ENCODE results near the gene SLC49A3. TPM values are rescaled to one million over a fixed set of nuclear protein-coding genes. Genes with fewer than 3 reads are reported as not detected.

Gene SLC49A3
- total RNA-seq, 1 donor = 3.9 TPM

DNA sequence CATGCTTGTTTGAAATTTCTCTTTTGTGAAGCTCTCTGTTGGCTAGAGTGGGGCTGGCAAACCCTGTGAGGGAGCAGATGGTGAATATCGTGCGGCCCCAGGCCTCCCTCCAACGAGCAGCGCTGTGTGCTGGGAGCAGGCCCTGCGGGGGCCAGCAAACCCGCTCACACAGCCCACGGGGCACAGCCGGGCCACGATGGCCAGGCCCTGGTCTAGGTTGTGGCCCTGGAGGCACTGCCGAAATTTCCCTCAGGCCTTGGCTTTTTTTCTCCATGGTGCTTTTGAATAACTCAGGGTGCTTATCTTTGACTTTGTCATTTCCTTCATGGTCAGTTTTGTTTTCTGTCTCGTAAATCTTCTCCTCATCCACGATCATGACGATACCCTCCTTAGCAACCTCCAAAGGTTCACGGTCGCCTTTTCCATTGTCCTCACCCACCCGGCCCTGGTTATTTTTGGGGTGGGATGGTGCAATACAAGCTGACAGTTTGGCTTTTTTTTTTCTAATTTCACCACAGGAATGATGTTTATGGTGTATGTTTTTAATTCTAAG lies 37.4 kb upstream of the SLC49A3 start:
- TF ChIP-seq, protein P1, sequence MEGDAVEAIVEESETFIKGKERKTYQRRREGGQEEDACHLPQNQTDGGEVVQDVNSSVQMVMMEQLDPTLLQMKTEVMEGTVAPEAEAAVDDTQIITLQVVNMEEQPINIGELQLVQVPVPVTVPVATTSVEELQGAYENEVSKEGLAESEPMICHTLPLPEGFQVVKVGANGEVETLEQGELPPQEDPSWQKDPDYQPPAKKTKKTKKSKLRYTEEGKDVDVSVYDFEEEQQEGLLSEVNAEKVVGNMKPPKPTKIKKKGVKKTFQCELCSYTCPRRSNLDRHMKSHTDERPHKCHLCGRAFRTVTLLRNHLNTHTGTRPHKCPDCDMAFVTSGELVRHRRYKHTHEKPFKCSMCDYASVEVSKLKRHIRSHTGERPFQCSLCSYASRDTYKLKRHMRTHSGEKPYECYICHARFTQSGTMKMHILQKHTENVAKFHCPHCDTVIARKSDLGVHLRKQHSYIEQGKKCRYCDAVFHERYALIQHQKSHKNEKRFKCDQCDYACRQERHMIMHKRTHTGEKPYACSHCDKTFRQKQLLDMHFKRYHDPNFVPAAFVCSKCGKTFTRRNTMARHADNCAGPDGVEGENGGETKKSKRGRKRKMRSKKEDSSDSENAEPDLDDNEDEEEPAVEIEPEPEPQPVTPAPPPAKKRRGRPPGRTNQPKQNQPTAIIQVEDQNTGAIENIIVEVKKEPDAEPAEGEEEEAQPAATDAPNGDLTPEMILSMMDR (IDR thresholded peaks at IDR 0.05; ENCODE audit: insufficient read depth, low read depth, low read length) = no peak
- H3K4me3 ChIP-seq (ENCODE audit: low read depth, low read length) = no peak overlapping the region
- peak; percentile 88 for DNase-seq (ENCODE audit: low read depth)

DNA sequence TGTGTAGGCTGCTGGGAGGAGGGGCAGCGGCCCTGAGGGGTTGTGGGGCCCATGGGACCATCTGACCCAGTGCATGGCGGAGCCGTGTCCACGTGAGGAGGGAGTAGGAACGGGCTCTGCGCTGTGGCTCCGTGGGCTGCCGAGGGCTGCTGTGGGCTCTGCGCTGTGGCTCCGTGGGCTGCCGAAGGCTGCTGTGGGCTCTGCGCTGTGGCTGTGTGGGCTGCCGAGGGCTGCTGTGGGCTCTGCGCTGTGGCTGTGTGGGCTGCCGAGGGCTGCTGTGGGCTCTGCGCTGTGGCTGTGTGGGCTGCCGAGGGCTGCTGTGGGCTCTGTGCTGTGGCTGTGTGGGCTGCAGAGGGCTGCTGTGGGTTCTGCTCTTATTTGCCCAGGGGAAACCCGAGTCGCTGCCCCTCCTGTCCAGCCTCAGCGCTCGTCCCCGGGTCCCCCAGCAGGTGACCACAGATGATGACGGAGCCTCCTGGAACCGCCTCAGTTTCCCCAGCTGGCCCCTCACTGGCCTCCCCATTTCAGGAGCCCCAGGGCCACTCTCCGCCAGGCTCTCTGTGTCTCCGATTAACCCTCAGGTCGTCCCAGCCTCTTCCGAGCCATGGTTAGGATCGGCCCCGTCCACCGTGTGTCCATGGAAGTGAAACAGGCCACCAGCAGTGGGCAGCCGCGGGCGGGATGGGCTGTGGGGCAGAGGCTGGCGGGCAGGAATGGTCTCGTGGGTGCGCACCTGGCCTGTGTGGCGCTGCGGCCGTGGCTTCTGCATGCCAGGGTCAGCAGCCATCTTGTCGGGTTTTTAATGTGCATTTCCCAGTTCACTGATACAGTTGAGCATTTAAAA lies 36.7 kb upstream of the SLC49A3 start:
- TF ChIP-seq, protein P1 (IDR thresholded peaks at IDR 0.05; ENCODE audit: insufficient read depth, low read depth, low read length) = no peak
- DNase-seq (ENCODE audit: low read depth) = no peak
- H3K4me3 ChIP-seq (ENCODE audit: low read depth, low read length) = no peak overlapping the region

DNA sequence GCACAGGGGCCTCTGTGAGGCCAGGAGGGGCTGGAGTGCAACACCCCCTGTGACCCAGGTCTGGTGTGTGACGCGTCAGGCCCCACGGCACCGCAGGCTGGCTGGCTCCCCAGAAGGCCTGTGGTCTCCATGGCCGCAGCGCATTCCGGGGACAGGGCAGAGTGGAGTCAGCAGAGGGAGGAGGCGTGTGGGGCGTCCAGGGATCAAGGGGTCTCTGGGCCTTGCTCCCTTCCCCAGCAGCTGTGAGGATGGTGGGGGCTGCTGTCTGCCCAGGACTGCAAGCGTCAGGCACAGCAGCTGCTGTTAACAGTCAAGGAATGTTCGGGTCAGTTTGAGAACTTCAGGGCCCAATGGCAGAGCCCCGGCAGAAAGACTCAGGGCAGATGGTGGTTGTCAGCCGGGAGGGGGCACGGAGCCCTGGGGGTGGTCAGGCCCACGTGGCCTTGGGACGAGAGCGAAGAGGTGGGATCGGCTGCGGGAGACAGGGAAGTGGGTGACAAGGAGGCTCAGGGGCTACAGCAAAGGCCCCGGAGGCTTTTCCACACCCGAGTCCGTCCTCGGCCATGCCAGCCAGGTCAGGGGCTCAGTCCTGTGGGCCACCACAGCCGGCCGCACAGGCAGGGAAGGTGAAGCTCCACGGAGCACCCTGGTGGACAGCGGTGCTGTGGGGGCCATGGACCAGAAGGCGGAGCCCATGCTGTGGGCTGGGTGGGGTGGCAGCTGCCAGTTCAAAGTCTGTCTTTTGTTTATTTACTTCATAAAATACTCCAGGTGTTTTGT lies 35.0 kb upstream of the SLC49A3 start:
- no peak overlapping the region for H3K4me3 ChIP-seq (ENCODE audit: low read depth, low read length)
- TF ChIP-seq, protein P1 (IDR thresholded peaks at IDR 0.05; ENCODE audit: insufficient read depth, low read depth, low read length) = no peak
- peak; percentile 75 for DNase-seq (ENCODE audit: low read depth)

DNA sequence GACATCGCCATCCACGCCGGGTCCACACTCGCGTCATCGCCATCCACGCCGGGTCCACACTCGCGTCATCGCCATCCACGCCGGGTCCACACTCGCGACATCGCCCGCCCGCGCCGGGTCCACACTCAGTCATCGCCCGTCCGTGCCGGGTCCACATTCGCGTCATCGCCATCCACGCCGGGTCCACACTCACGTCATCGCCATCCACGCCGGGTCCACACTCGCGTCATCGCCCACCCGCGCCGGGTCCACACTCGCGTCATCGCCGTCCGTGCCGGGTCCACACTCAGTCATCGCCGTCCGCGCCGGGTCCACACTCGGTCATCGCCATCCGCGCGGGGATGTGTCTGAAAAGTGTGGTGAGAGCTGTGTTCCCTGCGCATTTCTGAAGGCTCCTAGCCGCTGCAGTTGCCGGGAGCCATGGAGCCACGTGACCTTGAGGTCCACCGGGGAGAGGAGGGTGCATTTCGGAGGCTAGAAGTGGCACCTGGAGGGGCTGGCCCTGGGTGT lies 34.0 kb upstream of the SLC49A3 start:
- TF ChIP-seq, protein P1 (IDR thresholded peaks at IDR 0.05; ENCODE audit: insufficient read depth, low read depth, low read length) = no peak
- DNase-seq (ENCODE audit: low read depth) = no peak
- H3K4me3 ChIP-seq (ENCODE audit: low read depth, low read length) = no peak overlapping the region

DNA sequence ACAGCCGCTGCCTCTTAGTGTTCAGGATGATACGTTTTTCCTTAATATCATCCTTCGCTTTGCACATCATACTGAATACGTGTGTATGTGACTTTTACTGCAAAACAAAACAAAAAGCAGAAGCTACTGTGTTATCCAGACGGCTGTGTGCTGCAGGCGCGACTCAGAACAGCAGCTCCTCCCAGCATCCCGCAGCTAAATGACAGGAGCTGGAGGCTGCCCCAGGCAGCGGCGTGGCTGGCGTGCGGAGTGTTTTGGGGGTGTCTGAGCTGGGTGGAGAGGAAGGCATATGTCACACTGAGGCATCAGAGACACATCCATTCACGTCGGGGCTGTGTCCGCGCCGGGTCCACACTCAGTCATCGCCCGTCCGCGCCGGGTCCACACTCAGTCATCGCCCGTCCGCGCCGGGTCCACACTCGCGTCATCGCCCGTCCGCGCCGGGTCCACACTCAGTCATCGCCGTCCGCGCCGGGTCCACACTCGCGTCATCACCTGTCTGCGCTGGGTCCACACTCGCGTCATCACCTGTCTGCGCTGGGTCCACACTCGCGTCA lies 33.3 kb upstream of the SLC49A3 start:
- TF ChIP-seq, protein P1 (IDR thresholded peaks at IDR 0.05; ENCODE audit: insufficient read depth, low read depth, low read length) = no peak
- H3K4me3 ChIP-seq (ENCODE audit: low read depth, low read length) = no peak overlapping the region
- DNase-seq (ENCODE audit: low read depth) = peak; percentile 78

Data from fibroblast of villous mesenchyme (primary cell).